WERI-Rb-1 (cell line): ENCODE results near the gene PLG.
A peak's percentile ranks its signal among the peaks of the same experiment; 100 is the strongest.
"Not testable (repeated sequence)": the region's sequence is repeated elsewhere in the genome, so short reads cannot be mapped to it uniquely, and the experiment has no call there.

Experiments
- DNase-seq: peaks from one replicate; pipeline ENCODE4 v3.0.0-alpha.2; 2020
- H3K27ac ChIP-seq: fragments of 250-450 bp; sonication (Bioruptor Pico); 2 replicates; pipeline ENCODE4 v1.5.1; 2020; ENCODE audit warnings: mild to moderate bottlenecking, moderate library complexity
- H3K27me3 ChIP-seq: fragments of 250-450 bp; sonication (Bioruptor Pico); 2 replicates; pipeline ENCODE4 v1.5.1; 2021; ENCODE audit warnings: mild to moderate bottlenecking, low read depth, moderate library complexity; ENCODE audit not compliant: insufficient read depth, severe bottlenecking
- H3K36me3 ChIP-seq: fragments of 250-450 bp; sonication (Bioruptor Pico); 2 replicates; pipeline ENCODE4 v1.5.1; 2020; ENCODE audit warnings: mild to moderate bottlenecking, moderate library complexity
- H3K4me3 ChIP-seq: 2 replicates; pipeline ENCODE4 v1.5.1; 2011; ENCODE audit warnings: low read depth, mild to moderate bottlenecking, control low read depth, low read length
- H3K9me3 ChIP-seq: fragments of 250-450 bp; sonication (Bioruptor Pico); 2 replicates; pipeline ENCODE4 v1.5.1; 2021; ENCODE audit warnings: mild to moderate bottlenecking, moderate library complexity; ENCODE audit not compliant: severe bottlenecking
- TF ChIP-seq, protein P1 (sequence below): IDR thresholded peaks from 2 replicates; pipeline ENCODE4 v1.5.1; 2011; ENCODE audit warnings: low read depth, mild to moderate bottlenecking, control low read depth, inconsistent platforms, low read length

Gene PLG

DNA sequence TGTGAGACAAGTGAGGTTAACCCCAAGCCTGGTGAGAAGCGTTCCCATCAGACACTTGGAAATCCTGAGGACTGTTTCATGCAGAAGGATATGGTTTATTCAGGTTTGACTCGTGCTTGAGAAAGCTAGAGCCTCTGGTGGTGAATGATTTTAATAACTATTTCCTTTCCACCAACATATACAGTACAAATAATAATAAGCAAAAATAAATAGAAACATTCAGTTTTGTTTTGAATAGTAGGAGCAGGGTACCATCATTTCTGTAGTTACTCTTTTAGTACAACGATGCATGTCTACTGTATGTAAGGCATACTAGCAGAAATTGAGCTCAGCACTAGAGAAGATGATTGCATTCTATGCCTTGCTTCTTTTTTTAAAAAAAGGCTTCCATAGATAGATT is 33.5 kb downstream of the PLG start:
- H3K27ac ChIP-seq: no peak overlapping the region
- TF ChIP-seq, protein P1, sequence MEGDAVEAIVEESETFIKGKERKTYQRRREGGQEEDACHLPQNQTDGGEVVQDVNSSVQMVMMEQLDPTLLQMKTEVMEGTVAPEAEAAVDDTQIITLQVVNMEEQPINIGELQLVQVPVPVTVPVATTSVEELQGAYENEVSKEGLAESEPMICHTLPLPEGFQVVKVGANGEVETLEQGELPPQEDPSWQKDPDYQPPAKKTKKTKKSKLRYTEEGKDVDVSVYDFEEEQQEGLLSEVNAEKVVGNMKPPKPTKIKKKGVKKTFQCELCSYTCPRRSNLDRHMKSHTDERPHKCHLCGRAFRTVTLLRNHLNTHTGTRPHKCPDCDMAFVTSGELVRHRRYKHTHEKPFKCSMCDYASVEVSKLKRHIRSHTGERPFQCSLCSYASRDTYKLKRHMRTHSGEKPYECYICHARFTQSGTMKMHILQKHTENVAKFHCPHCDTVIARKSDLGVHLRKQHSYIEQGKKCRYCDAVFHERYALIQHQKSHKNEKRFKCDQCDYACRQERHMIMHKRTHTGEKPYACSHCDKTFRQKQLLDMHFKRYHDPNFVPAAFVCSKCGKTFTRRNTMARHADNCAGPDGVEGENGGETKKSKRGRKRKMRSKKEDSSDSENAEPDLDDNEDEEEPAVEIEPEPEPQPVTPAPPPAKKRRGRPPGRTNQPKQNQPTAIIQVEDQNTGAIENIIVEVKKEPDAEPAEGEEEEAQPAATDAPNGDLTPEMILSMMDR: no peak
- H3K27me3 ChIP-seq: peaks cover 51% of the 10 kb centered on the region
- no peaks in the 10 kb centered on the region for H3K9me3 ChIP-seq
- no peak for DNase-seq
- H3K4me3 ChIP-seq: no peak overlapping the region
- no peaks in the 10 kb centered on the region for H3K36me3 ChIP-seq

DNA sequence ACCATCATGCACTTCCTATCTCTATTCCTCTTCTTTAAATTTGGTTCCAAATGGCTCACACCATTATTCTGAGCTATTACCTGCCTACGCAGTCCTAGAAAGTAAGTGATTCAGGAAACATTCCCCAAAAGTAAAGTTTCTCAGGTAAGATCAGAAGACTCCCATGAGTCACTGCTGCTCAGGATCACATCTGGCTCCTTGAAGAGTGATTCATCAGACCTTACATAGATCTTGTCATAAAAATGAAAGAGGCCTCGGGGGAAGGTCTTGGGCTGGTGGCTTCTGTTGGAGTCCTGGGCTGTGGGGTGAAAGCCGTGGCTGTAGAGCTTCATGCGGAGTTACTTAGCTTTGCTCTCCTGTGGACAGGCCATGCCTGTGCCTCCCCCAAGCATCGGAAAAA is 35.9 kb downstream of the PLG start:
- H3K4me3 ChIP-seq: no peak overlapping the region
- H3K27ac ChIP-seq: no peak overlapping the region
- H3K36me3 ChIP-seq: no peaks in the 10 kb centered on the region
- DNase-seq: no peak
- no peaks in the 10 kb centered on the region for H3K9me3 ChIP-seq
- TF ChIP-seq, protein P1: no peak
- H3K27me3 ChIP-seq: peaks cover 52% of the 10 kb centered on the region

DNA sequence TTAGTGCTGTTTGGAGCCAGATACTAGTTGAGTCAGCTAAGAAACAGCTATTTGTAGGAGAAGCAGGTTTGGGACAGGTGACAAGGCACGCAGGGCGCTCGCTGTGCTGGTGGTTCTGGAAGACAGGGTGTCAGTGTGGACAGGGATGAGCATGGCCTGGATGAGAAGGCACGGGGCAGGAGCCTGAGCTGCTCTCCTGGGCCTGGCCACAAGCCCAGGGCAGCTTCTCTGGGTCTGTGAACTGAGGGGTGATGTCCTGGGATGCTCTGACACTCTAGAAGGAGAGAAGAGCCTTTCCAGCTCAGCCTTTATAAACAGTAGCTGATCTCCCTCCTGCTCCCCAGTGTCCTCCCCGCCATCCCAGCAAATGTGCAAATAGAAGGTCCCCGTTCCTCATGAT is 37.9 kb downstream of the PLG start:
- H3K9me3 ChIP-seq: no peaks in the 10 kb centered on the region
- TF ChIP-seq, protein P1: no peak
- no peak overlapping the region for H3K27ac ChIP-seq

DNA sequence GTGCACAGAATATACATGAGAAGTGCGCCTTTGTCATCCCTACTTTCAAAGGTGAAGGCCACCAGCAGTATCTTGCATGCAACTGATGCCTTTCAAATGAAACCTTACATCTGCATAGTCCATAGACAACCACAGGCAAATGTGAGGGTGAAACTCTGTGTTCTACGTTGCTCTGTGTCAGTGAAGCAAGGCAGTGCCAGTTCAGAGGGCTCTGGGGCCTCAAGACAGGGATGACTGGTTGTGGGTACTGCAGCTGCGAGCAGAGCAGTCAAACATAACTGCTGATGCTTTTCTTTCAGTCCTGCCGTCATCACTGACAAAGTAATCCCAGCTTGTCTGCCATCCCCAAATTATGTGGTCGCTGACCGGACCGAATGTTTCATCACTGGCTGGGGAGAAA is 39.0 kb downstream of the PLG start:
- not testable (repeated sequence) for H3K4me3 ChIP-seq, DNase-seq, H3K27ac ChIP-seq, H3K9me3 ChIP-seq, H3K36me3 ChIP-seq
- H3K27me3 ChIP-seq: peaks cover 41% of the 10 kb centered on the region

More for the DNA sequence above, 37.9 kb downstream of the PLG start:
- no peak for DNase-seq
- Histone ChIP-seq H3K36me3 (no peaks in the 10 kb centered on the region), H3K27me3 (peaks cover 47% of the 10 kb centered on the region), H3K4me3 (no peak overlapping the region)

DNA sequence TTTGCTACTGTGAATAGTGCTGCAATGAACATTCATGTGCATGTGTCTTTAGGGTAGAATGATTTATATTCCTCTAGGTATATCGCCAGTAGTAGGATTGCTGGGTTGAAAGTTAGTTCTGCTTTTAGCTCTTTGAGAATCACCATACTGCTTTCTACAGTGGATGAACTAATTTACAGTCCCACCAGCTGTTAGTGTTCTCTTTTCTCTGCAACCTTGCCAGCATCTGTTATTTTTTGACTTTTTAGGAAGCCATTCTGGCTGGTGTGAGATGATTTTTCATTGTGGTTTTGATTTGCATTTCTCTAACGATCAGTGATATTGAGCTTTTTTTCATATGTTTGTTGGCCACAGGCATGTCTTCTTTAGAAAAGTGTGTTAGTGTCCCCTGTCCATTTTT is 40.0 kb downstream of the PLG start:
- Histone ChIP-seq H3K27ac (no peak overlapping the region), H3K36me3 (no peaks in the 10 kb centered on the region), H3K27me3 (peaks cover 32% of the 10 kb centered on the region), H3K4me3 (no peak overlapping the region), H3K9me3 (no peaks in the 10 kb centered on the region)
- TF ChIP-seq, protein P1: no peak
- no peak for DNase-seq

DNA sequence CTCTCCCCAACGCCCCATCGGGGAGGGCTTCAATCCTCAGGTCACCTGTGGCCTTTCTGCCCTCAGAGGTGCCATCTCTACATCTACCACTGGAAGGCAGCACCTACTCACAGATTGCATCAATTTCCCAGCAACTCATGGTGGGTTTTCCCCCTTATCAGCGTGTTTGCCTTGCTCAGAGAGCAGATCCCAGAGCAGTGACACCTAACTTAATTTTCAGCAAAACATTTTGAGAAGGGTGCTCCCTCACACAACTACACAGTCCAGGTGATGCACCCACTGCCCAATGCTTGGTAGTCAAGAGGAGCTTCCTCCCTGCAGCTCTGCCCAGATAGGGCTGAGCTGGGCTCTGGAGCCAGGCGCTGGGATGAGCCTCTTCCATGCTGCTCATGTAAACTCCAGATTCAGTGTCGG is 48.2 kb downstream of the PLG start:
- peak; percentile 33 for DNase-seq
- no peak overlapping the region for H3K4me3 ChIP-seq
- TF ChIP-seq, protein P1: peak; percentile 73
- H3K27ac ChIP-seq: no peak overlapping the region
- H3K9me3 ChIP-seq: no peaks in the 10 kb centered on the region
- no peaks in the 10 kb centered on the region for H3K36me3 ChIP-seq
- H3K27me3 ChIP-seq: peaks cover 21% of the 10 kb centered on the region

DNA sequence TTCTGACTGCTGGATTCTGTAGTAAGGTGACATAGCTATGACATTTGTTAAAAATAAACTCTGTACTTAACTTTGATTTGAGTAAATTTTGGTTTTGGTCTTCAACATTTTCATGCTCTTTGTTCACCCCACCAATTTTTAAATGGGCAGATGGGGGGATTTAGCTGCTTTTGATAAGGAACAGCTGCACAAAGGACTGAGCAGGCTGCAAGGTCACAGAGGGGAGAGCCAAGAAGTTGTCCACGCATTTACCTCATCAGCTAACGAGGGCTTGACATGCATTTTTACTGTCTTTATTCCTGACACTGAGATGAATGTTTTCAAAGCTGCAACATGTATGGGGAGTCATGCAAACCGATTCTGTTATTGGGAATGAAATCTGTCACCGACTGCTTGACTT is 51.2 kb downstream of the PLG start:
- H3K36me3 ChIP-seq, H3K27ac ChIP-seq, DNase-seq, H3K9me3 ChIP-seq, H3K4me3 ChIP-seq: not testable (repeated sequence)
- peaks cover 27% of the 10 kb centered on the region for H3K27me3 ChIP-seq
